Ishikawa (cell line): ENCODE data around the gene LRWD1.

ENCODE experiments used
- CEBPB ChIP-seq: IDR thresholded peaks from 2 replicates; pipeline ENCODE4 v1.6.1; 2012
- EP300 ChIP-seq: IDR thresholded peaks from 2 replicates; pipeline ENCODE4 v1.6.1; 2012; ENCODE audit warnings: borderline replicate concordance
- NFIC ChIP-seq: IDR thresholded peaks from 2 replicates; pipeline ENCODE4 v1.6.1; 2012

DNA sequence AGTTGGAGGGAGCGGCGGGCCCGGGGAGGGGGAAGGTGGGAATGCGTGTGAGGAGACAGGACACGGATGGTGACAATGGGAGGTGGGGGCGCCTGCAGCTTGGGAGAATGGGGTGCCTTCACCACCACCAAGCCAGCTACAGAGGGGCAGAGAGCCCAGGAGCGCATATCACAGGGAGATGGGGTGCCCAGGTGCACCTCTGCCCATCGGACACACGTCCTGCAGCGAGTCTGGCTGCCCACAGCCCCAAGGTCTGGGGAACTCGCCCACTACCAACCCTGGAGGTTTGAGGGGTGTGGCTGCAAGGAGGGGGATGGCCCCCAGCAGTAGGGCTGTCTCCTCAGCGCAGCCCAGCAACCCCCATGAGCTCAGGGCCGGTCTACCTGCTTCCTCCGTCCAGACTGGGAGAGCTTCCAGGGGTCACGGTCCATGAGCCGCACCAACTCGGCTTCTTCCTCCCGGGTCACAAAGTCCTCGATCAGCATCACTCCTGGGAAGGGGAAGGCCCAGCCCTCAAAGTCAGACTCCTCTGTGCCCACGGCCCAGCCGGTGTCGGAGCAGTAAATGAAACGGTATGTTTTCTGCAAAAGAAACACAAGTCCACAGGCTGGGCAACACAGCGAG is 5.5 kb upstream of the LRWD1 start:
- TF ChIP-seq EP300: no peak
- no peak for TF ChIP-seq NFIC
- no peak for TF ChIP-seq CEBPB
